Kidney (tissue), 2 donors: ENCODE results near the gene FGF12. TPM values are rescaled to one million over a fixed set of nuclear protein-coding genes. Genes with fewer than 3 reads are reported as not detected.

Experiments
- polyA plus RNA-seq: library from polyadenylated mRNA; stranded (reverse); fragments of 350-450 nt; fragmentation: Illumina TruSeq; extraction: RNeasy Lipid Tissue Mini Kit (QIAGEN cat#74804); gene quantifications from one replicate; pipeline ENCODE4 v1.2.3, GENCODE V29; 2014; ENCODE audit warnings: low read depth, low replicate concordance; ENCODE audit not compliant: insufficient read depth
- total RNA-seq: library from RNA; stranded (reverse); fragmentation: NEBNext Ultra II Directional; extraction: Animal tissue kit (Norgen Biotek cat#: 25700); gene quantifications from one replicate; pipeline ENCODE4 v1.2.1, GENCODE V29; 2021
- donor health status: DM: yes; HTN: yes; CAD: no.

Gene FGF12
- total and polyA plus RNA-seq, 2 donors from 2014 or later: 1.8 to 3.7 TPM

Other genes with a start within 250 kb of the FGF12 start
- 3.9 TPM for gene MB21D2, start 190.3 kb upstream of the FGF12 start, total RNA-seq
- 3.2 TPM for gene MB21D2, start 190.3 kb upstream of the FGF12 start, polyA plus RNA-seq